GM19438 (cell line): ENCODE data around the gene SYNPO.

Source experiments
- ATAC-seq: cut with Tn5 transposase; IDR thresholded peaks from one replicate; pipeline ENCODE4 v1.9.1; 2021; ENCODE audit warnings: low read depth; ENCODE audit not compliant: unreplicated experiment

SYNPO gene, protein sequence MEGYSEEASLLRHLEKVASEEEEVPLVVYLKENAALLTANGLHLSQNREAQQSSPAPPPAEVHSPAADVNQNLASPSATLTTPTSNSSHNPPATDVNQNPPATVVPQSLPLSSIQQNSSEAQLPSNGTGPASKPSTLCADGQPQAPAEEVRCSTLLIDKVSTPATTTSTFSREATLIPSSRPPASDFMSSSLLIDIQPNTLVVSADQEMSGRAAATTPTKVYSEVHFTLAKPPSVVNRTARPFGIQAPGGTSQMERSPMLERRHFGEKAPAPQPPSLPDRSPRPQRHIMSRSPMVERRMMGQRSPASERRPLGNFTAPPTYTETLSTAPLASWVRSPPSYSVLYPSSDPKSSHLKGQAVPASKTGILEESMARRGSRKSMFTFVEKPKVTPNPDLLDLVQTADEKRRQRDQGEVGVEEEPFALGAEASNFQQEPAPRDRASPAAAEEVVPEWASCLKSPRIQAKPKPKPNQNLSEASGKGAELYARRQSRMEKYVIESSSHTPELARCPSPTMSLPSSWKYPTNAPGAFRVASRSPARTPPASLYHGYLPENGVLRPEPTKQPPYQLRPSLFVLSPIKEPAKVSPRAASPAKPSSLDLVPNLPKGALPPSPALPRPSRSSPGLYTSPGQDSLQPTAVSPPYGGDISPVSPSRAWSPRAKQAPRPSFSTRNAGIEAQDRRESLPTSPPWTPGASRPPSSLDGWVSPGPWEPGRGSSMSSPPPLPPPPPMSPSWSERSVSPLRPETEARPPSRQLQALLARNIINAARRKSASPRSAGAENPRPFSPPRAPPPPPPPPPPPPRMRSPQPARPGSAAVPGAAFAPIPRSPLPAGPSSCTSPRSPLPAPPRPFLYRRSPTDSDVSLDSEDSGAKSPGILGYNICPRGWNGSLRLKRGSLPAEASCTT

DNA sequence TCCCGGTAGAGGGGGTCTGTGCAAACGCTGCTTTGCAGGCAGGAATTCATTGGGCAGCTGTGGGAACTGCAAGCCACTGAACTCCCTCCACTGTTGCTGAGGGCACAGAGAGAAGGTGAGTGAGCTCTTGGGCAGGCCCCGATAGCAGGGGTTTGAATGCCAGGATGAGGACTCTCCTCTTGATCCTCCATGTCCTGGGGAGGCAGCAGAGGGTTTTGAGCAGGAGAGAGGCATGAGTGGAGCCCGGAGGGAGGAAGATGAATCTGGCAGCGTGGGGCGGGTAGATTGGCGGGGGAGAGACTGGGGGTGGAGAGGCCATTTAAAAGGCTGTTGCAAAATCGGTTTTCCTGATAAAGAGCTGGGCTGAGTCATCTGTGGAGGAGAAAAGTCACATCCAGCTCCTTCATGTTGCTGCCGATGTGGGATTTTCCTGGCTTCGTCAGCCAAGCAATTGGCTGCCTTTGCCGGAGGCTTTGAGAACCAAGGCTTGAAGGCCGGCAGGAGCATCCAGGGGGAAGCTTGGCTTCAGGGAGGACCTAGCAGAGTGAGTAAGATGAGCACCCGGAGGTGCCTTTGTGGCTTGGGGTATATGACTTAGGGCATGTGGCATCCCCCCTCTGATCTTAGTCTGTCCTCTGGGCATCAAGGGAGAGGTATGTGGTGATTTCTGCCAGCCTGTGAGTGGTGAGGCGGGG lies at the start of gene SYNPO:
TSS of gene SYNPO (plus strand) at position 350 of the 695 bp plus-strand sequence. CDS start 7,616 bp downstream, outside the sequence.
- no peak for ATAC-seq

DNA sequence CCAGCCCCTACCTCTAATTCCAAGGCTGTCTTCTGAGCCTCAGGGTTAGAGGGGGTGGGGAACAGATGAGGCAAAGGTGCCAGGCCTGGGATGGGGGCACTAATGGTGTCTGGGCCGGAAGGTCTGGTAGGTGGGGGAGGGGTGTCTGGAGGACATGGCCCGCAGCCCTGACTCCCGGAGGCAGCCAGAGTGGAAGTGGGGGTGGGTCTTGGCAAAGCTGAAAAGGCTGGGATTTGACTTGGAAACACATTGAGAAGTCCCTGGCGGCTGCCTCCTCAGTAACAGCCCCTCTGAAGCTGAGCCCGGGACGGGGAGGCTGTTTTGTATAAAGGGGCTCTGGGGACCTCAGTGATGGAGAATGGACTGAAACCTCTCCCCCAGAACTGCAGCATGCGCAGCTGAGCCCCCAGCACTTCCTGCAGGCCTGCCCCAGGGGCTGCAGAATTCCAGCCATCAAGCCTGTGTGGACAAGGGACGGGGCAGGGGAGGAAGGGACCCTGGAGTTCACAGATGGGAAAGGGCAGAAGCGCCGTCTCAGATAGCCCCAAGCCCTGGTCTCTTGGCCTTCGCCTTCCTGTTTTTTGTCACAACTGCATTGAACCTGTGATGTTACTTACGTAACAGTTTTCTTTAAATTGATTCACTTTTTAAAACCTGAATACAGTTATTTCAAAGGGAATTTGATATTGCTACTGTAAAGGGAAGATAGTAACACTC lies 49.3 kb upstream of the SYNPO start:
- no peak for ATAC-seq

DNA sequence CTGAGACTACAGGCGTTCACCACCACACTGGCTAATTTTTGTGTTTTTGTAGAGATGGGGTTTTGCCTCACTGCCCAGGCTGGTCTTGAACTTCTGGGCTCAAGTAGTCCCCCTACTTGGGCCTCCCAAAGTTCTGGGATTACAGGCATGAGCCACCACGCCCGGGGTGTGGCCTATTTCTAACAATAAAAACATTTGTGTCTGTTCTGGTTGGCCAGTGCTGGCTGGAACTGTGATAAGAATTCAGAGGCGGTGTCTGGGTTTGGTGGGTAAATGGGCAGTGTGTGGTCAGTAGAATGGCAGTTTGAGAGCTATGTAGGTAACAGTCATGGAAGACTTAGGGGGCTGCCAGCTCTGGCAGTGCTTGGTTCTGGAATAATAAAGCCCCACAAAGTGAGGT lies 46.9 kb upstream of the SYNPO start:
- ATAC-seq, result no peak

DNA sequence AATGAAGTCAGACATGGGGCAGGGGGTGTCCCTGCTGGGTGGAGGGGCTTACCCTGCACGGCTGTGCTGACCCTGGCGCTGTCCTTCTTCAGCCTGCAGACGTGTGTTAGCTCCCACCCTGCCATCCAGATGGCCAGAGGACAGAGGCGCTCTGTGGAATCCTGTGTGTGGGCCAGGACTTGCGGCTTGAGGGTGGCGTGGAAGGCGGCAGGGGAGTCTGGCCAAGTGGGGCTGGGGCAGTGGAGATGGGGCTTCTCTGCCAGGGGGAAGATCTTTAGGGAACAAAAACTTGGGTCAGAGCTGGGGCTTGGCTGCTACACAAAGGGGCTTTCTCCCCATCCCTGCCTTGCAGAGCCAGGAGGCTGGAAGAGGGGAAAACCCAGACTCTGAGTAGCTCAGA lies 46.5 kb upstream of the SYNPO start:
- no peak for ATAC-seq

DNA sequence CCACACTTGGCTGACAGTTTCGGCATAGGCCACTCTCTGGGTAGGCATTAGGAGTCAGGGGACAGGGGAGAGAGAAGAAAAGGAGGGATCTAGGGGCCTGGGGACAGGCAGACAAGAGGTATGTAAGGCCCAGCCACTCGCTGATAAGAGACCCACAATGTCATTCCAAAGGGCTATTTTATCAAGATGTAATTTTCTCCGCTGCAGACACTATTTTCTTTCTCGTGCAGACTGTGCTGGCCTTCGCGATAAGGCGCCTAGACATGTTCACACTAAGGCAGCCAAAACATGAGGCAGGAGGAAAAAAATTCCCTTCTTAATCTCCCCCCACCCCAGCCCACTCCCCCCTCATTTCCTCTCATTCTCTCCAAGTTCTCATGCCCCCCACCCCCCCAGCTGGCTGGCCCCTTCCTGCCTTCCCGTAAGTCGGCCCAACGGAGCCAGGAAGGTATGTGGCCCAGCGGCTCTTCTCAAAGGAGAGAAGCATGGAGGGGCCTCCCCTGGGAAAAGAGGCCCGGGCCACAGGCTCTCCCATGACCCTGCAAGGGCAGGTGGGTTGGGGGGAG lies 44.9 kb upstream of the SYNPO start:
- ATAC-seq, result no peak

DNA sequence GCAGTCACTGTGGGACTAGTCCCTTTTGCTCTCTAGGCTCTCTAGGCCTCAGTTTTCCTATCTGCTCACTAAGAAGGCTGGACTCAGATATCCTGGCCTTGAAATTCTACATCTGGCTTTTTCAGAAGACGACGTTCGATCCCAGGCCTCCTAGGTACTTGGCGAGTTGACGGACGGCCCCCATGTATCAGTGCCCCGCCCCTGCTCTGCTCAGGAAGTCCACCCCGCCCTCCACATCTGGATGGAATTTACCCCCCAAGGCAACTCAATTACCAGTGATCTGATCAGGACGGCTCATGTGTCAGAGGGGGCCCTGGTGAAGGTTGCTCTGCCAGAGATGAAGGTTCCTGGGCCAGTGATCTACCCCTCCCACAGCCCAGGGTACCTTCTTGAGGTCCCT lies 44.1 kb upstream of the SYNPO start:
- no peak for ATAC-seq

DNA sequence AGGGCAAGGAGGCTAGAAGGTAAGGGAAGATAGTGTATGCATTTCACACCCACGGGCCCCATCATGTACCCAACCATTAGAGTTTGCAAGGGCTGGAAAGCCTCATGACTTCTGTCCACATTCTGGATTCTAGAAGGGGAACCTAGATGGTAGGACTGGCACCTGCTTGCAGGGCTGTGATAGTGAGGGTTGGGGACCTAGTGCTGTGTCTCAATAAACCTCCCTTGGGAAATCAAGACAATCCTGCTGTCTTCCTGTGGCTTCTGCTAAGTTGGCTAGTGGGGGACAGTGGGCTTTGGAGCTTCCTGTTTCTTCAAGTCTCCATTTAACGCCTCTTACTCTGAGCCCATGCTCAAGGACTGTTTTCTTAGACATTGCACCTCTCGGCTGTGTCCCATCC lies 43.6 kb upstream of the SYNPO start:
- ATAC-seq, result no peak

DNA sequence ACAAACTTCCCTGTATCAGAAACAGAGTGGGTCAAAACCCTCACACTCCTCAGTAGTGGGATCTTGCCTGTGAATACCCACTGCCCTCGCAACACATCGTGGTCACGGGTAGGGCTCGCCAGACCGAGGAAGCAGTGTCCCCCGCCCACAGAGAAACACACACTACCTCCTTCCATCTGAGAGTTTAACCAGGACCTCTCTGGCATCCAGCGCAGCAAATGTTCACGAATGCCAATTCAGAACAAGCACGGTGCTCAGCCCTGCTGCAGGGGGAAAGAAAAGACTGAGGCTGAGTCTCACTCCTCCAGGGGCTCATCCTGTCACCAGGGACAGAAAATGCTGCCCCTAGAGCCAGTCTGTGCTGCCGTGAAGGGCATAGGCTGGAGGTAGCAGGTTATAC lies 42.5 kb upstream of the SYNPO start:
- no peak for ATAC-seq

DNA sequence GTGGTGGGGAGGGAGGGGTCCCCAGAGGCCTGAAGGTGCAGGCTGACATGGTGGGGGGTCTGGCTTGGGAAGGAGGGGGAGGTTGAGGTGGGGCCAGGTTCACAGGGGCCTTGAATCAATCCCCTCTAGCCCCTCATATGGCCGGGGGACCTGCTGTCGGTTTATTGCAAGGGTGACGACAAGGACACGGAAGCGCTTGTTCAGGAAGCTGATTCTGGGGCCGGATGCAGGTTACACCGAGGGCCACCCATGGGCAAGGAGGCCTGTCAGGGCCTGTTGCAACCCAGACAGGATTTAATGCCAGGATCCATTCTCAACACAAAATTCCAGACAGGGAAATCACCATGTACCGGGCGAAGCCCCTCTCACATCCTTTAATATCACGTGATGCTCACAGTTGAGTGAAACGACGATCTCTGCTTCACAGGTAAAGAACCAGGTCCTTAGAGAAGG lies 41.6 kb upstream of the SYNPO start:
- ATAC-seq, result no peak

DNA sequence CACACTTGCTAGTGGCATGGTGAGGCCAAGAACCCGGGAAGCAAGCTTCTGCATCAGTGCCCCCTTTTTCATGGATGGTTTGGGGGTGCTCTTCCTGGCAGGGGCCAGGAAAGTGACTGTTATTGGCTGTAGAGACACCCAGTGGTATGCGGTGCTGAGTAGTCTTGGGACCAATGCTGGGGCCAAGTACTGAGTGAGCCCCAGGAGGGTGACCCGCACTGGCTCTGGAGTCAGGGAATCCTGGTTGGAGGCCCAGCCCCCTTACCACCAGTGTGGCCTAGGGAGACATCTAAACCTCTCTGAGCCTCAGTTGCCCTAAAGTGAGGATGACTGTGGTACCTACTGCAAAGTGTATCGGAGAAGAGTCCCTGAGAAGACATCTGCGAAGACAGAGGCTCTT lies 41.2 kb upstream of the SYNPO start:
- no peak for ATAC-seq

DNA sequence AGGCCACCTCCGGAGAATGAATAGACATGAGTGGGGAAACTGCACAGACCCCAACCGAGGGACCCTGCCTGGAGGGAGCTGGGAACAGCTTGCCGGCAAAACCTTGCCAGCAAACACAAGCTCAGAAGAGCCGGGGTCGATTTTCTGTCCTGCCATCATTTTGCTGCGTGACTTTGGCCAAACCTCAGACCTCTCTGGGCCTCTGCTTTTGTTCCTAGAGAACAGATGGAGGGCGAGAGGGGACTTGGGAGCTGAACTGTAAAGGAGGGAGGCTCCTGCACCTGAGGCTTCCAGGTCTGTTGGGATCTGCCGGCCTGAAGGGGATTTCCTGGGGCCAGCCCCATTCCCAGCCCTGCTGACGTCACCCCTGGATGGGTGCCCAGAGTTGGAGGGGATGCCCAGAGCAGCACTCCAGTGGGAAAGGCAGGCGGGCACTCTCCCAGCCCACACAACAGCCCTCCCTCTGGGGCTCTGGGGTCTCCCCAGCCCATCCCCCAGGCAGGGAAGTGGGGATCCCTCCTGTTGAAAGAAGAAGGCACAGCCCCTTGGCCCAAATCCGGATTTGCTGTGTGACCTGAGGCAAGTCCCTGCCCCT lies 40.4 kb upstream of the SYNPO start:
- no peak for ATAC-seq

DNA sequence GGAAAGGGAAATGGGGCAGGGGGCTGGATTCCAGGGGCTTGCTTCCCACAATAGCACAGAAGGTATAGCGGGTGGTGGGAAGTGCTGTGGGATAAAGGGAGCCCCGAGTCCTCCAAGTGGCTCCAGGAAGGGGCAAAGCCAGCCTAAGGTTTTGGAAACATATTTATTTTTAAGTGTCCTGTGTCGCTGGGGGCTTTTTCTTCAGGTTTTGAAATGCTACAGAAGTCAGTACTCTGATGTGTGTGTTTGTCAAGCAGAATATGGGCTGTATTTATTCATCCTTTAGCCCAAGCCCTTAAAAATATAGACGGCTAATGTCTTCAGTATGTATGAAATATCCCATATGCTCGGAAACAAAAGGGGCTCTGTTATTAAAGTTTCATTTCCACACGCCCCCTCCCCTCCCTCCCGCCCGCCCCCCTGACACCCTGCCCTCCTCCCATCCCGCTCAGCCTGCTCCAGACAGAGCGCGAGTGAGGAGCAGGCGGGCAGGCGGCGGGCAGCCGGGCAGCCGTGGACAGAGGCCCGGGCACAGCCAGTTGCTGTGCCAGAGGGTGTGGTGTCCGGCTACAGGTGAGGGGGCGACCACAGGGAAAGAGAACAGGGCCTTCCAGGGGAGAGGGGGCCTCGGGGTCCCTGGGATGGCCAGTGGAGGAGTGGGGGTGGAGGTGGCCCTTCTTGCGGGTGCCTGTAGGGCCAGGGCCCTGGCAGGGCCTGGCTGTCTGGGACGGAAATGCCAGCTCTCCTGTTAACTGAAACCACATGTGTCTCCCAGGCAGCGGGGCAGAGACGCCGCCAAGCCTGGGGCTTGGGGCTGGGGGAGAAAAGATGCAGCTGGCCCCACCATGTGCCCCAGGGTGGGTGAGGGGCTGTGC lies 39.6 kb upstream of the SYNPO start:
- ATAC-seq, result no peak

DNA sequence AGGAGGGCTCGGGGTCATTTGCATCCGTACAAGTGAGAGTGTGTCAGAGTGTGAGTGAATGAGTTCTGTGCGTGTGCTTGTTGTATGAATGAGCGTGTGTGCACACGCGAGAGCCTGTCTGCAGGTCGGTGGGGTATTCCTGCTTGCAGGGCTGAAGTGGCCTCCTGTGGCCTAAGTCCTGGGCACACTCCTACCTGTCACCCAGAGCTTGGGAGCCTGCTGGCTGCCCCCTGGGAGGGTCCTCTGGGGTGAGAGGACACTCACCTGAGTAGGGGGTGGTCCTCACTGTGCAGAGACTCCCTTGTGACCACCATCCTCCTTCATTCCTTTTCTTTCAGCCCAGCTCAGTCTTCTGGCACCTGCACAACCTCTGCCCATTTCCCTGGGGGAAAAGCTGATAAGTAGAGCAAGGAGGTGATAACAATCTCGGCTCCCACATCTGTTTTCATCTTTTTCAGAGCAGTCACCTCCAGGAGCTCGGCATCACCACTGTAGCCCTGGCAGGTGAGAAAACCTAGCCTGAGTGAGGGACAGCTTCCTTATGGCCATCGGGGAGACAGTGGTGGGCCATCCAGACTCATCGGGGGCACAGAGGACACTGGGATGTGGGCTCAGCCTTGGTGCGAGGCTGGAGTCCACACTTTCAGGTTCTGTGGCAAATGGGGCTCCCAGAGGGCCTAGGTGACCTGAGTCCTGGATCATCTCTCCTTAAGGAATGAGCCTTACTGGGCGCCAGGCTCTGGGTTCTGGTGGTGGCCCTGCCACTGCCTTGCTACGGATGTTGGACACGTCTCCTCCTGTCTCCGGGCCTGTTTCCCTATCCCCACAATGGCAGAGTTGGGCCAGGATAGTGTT lies 38.7 kb upstream of the SYNPO start:
- no peak for ATAC-seq

DNA sequence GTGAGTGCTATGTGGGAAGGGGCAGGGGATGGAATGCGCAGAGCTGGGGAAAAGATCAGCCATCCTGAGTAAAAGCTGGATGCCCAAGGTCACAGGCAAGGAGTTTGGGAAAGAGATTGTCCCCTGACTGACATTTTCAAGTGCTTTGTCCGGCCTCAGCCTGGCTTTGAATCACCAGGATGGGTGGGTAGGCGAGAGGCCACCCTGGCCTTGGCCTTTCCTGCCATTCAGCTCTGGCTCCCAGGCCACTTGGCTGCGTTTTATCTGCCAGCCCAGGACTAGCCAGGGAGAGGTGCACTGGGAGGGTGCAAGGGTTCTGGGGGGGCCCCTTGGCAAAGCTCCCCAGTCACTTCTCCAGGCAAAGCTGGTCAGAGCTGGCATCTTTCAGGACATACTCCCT lies 37.4 kb upstream of the SYNPO start:
- ATAC-seq, result no peak

DNA sequence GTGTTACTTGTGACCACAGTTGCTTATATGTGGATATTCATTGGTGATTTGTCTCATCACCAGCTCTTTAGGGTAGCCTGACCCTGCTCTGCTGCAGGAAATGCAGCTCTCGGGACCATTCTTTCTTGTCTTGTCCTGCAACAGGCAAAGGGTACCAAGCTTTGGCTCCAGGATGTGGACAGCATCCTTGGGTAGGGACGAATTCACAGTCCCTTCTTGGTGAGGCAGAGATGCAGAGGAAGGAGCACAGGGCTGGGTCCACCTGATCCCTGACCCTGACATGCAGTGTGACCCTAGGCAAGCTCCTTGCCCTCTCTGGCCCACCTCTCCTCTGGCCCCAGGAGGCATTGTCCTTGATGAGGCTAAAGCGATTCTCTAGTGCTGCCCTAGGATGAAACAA lies 37.0 kb upstream of the SYNPO start:
- no peak for ATAC-seq

DNA sequence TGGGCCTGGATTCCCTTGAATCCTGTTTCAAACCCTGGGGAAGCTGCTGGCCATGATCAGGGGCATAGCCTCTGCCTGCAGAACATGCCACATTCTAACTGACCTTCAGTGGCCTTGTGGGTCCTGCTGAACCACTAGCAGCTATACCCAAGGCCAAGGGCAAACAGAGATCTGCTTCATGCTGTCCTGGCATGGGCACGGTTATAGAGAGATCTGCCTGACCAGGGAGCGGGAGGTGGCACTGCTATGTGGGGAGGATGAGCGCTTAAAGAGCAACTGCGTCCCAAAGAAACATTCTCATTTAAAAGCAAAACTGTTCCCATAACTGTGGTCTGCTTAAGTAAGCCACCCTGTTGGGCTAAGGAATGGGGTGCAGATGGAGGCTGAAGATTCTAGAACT lies 36.5 kb upstream of the SYNPO start:
- no peak for ATAC-seq

DNA sequence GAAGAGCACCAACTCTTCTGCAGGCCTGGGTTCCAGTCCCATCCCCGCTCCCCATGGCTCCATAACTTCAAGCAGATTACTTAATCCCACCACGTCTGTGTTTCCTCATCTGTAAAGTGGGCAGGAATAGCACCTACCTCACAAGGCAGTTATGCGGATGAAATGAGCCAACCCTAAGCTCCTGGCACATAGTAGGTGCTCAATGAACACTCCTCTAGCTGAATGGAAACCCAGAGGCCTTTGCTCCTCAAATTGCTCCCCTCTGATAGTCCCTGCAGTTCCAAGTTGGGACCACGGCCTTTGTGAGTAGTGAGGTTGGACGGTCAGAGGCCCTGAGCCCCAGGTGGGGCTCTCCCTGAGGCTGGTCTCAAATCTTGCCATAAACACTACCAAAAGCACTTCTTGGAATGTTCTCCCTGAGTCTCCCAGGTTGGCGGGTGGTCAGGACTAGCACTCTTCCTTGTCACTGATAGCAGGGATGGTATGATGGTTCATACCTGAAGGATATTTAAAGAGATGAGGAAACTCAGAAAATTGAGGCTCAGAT lies 35.5 kb upstream of the SYNPO start:
- ATAC-seq, result no peak

DNA sequence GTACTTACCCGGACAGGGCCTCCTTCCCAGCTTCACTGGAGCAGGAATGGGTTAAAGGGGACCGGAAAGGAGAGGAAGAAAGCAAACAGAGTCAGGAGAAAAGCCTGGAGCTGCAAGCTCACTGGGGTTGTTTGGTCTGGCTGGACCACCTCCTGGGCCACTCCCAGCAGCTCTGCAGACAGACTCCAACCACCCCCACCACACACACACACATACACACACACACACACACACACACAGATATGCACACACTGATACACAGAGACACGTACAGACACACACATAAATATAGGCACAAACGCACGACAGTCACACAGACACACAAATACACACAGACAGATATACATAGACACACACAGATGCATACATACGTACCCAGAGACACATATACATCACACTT lies 34.9 kb upstream of the SYNPO start:
- ATAC-seq, result no peak
